HEK293T (cell line): ENCODE results near the gene ZNF177.

Source experiments
- FOXK2 ChIP-seq: fragments of 450-650 bp; IDR thresholded peaks from 2 replicates; pipeline ENCODE4 v1.6.1; 2016; ENCODE audit warnings: mild to moderate bottlenecking
- FOXM1 ChIP-seq: fragments of 450-650 bp; IDR thresholded peaks from 2 replicates; pipeline ENCODE4 v1.6.1; 2017; ENCODE audit warnings: mild to moderate bottlenecking, borderline replicate concordance
- LEF1 ChIP-seq: fragments of 450-650 bp; IDR thresholded peaks from 2 replicates; pipeline ENCODE4 v1.6.1; 2017; ENCODE audit warnings: mild to moderate bottlenecking, borderline replicate concordance
- NFRKB ChIP-seq: fragments of 450-650 bp; IDR thresholded peaks from 2 replicates; pipeline ENCODE4 v1.6.1; 2016; ENCODE audit warnings: mild to moderate bottlenecking, moderate library complexity

DNA sequence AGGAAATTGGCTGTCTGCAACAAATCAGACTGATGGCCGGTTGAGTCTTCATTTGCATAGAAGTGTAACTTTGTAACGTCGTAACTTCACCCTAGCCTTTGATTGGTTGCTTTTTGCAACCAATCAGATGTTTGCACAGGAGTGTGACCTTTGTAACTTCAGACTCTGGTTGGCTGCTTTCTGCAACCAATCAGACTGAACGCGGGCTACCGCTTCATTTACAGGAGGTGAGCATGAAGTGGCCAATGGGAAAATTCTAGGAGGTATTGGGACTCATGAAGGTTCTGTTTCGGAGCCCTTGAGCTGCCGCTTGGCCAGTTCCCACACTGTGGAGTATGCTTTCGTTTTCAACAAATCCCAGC, 39.3 kb upstream of the ZNF177 start:
- TF ChIP-seq NFRKB (no peak), LEF1 (no peak), FOXK2 (no peak), FOXM1 (no peak)
